ES-I3 (cell line): Measurements from ENCODE around the gene S100A16.
A peak's percentile ranks its signal among the peaks of the same experiment; 100 is the strongest.
"Not testable (repeated sequence)": the region's sequence is repeated elsewhere in the genome, so short reads cannot be mapped to it uniquely, and the experiment has no call there.

Source experiments
- H3K36me3 ChIP-seq: 2 replicates; pipeline ENCODE4 v1.6.1; 2013; ENCODE audit warnings: mild to moderate bottlenecking, low read length, control low read depth, moderate library complexity; ENCODE audit not compliant: insufficient read depth
- H3K4me1 ChIP-seq: 2 replicates; pipeline ENCODE4 v1.6.1; 2013; ENCODE audit warnings: mild to moderate bottlenecking, control low read depth, low read length; ENCODE audit not compliant: insufficient read depth
- H3K9ac ChIP-seq: 2 replicates; pipeline ENCODE4 v1.6.1; 2013; ENCODE audit warnings: low read depth, mild to moderate bottlenecking, low read length, moderate library complexity
- H3K9me3 ChIP-seq: 2 replicates; pipeline ENCODE4 v1.6.1; 2013; ENCODE audit warnings: mild to moderate bottlenecking, low read length, moderate library complexity; ENCODE audit not compliant: control insufficient read depth, insufficient read depth

Gene S100A16

DNA sequence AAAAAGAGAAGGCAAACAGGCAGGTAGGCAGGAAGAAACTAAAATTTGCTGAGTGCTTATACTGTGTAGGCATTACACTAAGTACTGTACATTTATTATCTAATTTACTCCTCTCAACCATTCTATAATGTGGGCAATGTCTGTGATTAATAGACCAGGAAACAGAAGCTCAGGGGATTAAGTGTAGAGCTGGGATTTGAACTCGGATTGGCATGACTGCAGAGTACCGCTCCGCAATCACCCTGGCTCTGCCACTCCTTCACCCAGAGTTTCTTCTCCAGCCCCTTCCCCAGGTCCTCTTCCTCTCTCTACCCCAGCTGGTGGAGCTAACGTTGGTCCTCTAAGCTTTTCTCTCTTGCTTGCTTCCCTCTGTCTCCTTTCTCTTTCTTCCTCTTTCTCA is 35.8 kb downstream of the S100A16 start:
- Histone ChIP-seq H3K36me3 (no peaks in the 10 kb centered on the region), H3K9me3 (no peaks in the 10 kb centered on the region), H3K4me1 (peaks cover 15% of the 10 kb centered on the region), H3K9ac (no peak overlapping the region)

GRCh38 chr1:153575497-153575896 is 37.4 kb downstream of the S100A16 start:
- H3K4me1 ChIP-seq = peaks cover 15% of the 10 kb centered on the region
- not testable (repeated sequence) for H3K36me3 ChIP-seq, H3K9me3 ChIP-seq, H3K9ac ChIP-seq

DNA sequence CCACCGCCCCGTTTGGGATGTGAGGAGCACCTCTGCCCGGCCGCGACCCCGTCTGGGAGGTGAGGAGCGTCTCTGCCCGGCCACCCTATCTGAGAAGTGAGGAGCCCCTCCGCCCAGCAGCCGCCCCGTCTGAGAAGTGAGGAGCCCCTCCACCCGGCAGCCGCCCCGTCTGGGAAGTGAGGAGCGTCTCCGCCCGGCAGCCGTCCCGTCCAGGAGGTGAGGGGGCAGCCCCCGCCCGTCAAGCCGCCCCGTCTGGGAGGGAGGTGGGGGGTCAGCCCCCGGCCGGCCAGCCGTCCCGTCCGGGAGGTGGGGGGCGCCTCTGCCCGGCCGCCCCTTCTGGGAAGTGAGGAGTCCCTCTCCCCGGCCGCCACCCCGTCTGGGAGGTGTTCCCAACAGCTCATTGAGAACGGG is 37.9 kb downstream of the S100A16 start:
- not testable (repeated sequence) for H3K9me3 ChIP-seq, H3K9ac ChIP-seq, H3K36me3 ChIP-seq
- peaks cover 15% of the 10 kb centered on the region for H3K4me1 ChIP-seq

GRCh38 chr1:153573351-153573750 is 39.6 kb downstream of the S100A16 start:
- no peaks in the 10 kb centered on the region for H3K9me3 ChIP-seq
- no peaks in the 10 kb centered on the region for H3K36me3 ChIP-seq
- no peak overlapping the region for H3K9ac ChIP-seq
- peaks cover 6% of the 10 kb centered on the region for H3K4me1 ChIP-seq

DNA sequence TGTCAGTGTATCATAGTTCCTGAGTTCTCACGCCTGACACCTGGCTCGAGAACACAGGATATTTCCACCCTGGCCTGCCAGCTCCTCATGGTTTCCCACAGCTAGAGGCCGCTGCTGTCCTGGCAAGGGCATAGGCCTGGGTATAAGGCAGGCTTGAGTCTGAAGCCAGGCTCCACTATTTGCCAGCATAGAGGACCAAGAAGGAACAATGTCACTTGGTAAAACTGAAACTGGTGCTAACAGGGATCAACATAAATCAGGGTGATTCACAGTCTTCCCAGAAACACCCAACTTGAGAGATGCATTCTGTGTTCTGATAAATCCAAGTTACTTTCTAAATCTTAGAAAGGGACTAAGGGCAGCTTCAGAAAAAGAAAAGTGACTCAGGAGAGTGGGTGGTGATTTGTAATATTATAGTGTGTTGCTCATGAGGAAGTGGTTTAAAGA is 40.3 kb downstream of the S100A16 start:
- H3K9ac ChIP-seq = no peak overlapping the region
- peaks cover 8% of the 10 kb centered on the region for H3K4me1 ChIP-seq
- H3K9me3 ChIP-seq = no peaks in the 10 kb centered on the region
- no peaks in the 10 kb centered on the region for H3K36me3 ChIP-seq

DNA sequence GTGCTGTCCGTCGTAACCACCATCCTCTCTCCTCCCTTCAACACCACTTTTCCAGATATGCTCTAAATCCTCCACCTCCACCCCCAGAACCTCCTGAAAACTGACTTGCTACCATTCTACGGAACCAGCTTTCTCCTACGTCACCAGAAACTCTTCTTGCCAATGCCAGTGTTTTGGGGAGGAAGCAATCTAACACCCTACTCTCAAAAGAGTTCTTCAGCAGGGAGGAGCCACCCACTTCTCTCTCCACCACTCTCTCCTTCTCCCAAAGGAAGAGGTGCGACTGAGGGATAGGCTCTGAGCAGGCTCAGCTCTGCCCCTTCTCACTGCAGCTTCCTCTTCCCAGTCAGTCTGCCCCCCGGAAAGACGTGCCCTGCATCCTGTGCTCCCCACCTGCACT is 41.2 kb downstream of the S100A16 start:
- Histone ChIP-seq H3K36me3 (no peaks in the 10 kb centered on the region), H3K4me1 (peaks cover 15% of the 10 kb centered on the region), H3K9ac (no peak overlapping the region)

DNA sequence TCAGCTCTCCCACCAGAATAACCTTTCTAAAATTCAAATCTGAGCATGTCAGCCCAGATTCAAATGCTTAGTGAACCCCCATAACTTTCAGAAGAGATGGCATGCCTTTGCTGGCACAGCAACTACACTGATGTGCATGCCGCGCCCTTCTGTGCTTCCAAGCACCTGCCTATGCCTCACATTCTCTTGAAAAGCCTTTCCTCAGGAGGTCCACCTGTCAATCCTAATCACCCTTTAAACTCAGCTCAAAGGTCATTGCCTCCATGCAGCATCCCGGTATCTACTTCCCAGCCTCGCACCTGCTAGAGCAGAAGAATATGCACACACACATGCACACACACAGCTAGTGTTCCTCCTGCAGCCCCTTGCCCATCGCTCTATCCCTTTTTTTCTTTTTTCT is 42.1 kb downstream of the S100A16 start:
- peaks cover 19% of the 10 kb centered on the region for H3K4me1 ChIP-seq

More for the DNA sequence above, 41.2 kb downstream of the S100A16 start:
- H3K9me3 ChIP-seq = no peaks in the 10 kb centered on the region

GRCh38 chr1:153569465-153569864 is 43.5 kb downstream of the S100A16 start:
- Histone ChIP-seq H3K9me3 (no peaks in the 10 kb centered on the region), H3K9ac (no peak overlapping the region), H3K4me1 (peaks cover 27% of the 10 kb centered on the region), H3K36me3 (no peaks in the 10 kb centered on the region)

More for the DNA sequence above, 42.1 kb downstream of the S100A16 start:
- H3K9me3 ChIP-seq = no peaks in the 10 kb centered on the region
- no peak overlapping the region for H3K9ac ChIP-seq
- H3K36me3 ChIP-seq = no peaks in the 10 kb centered on the region

GRCh38 chr1:153568367-153569099 is 44.4 kb downstream of the S100A16 start:
- H3K9ac ChIP-seq = peak overlapping the region; percentile 40
- H3K36me3 ChIP-seq = no peaks in the 10 kb centered on the region
- peaks cover 27% of the 10 kb centered on the region for H3K4me1 ChIP-seq
- H3K9me3 ChIP-seq = no peaks in the 10 kb centered on the region

GRCh38 chr1:153567621-153568366 is 45.1 kb downstream of the S100A16 start:
- H3K4me1 ChIP-seq = peaks cover 27% of the 10 kb centered on the region
- peak overlapping the region; percentile 40 for H3K9ac ChIP-seq

GRCh38 chr1:153566414-153567371 is 46.2 kb downstream of the S100A16 start:
- Histone ChIP-seq H3K4me1 (peaks cover 27% of the 10 kb centered on the region), H3K9me3 (no peaks in the 10 kb centered on the region), H3K36me3 (no peaks in the 10 kb centered on the region), H3K9ac (peak overlapping the region; percentile 31; the same call in 1 of the 2 replicates)

More at GRCh38 chr1:153567621-153568366, 45.1 kb downstream of the S100A16 start:
- Histone ChIP-seq H3K36me3 (no peaks in the 10 kb centered on the region), H3K9me3 (no peaks in the 10 kb centered on the region)

DNA sequence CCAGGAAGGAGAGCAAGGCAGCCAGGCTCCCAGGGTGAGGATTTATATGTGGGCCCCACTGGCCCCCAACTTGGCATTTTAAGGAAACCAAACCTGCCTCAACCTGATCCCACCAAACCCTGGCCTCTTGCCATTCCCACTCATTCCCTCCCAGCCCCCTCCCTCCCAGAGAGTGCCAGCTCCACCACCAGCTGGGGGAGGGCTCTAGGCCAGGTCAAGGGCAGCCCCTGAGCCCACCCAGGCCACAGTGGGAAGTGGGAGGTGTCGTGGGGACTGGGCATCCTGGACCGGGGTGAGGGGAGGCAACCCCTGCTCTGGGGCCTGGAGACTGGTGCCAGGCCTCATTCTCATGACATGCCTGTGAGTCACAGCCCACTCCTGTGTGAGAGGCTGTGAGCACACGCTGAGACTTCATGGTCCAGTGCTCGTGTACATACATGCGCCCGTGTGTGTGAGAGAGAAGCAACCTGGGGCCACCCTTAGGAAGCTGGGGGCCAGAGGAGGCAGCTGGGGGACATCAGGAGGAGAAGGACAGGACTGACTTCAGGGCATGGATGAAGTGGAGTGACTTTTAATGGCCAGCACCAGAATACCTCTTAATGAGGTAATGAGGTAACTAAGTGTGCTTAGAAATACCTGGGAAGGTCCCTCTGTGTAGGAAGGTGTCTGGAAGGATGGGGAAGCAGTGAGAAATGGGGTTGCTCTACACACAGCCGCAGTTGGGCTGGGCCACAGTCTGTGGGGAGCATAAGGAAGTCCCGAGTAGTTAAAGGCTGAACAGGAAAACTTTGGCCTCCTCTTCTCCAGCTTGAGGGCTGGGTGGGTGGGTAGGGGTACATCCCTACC is 47.2 kb downstream of the S100A16 start, which contains the start of gene S100A2:
Gene S100A2, minus strand, starts transcription at position 316 of the 846 bp plus-strand sequence. CDS start 1,967 bp downstream, outside the sequence.
- Histone ChIP-seq H3K36me3 (no peaks in the 10 kb centered on the region), H3K4me1 (peaks cover 27% of the 10 kb centered on the region), H3K9me3 (no peaks in the 10 kb centered on the region), H3K9ac (peak within 1 kb of the TSS; percentile 31; the same call in 1 of the 2 replicates)

DNA sequence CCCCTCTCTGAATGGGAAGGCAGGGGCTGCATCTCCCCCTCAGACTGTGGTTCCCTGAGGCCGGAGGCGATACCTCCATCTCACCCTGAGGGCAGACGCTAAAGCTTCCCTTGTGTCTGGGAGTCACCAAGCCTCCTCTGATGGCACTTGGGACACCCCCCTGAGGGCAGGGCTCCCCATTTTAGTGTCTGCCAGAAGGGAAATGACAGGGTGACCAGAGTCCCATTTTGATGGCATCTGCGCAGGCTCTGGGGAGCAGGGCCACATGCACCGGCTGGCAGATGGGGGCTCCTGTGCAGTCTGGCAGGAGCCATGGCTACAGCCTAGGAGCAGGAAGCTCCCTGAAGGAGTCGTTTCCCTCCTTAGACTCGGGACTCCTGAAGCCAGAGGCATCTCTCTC is 48.9 kb downstream of the S100A16 start:
- no peaks in the 10 kb centered on the region for H3K36me3 ChIP-seq
- H3K4me1 ChIP-seq = peaks cover 27% of the 10 kb centered on the region
- no peak overlapping the region for H3K9ac ChIP-seq
- no peaks in the 10 kb centered on the region for H3K9me3 ChIP-seq
